Hepatocyte (in vitro differentiated cells): ENCODE data around the gene BCAS3.

Source experiments
- CTCF ChIP-seq: fragments of 200-600 bp; sonication (generic); IDR thresholded peaks from 2 replicates; pipeline ENCODE4 v1.5.1; 2016; ENCODE audit warnings: antibody characterized with exemption, mild to moderate bottlenecking; ENCODE audit not compliant: poor library complexity
- EZH2 ChIP-seq: fragments of 200-600 bp; sonication (generic); IDR thresholded peaks from 2 replicates; pipeline ENCODE4 v1.6.1; 2016; ENCODE audit warnings: antibody characterized with exemption, mild to moderate bottlenecking, borderline replicate concordance
- EZH2phosphoT487 ChIP-seq: fragments of 200-600 bp; sonication (generic); IDR thresholded peaks from one replicate; pipeline ENCODE4 v1.6.1; 2018; ENCODE audit warnings: antibody characterized with exemption, mild to moderate bottlenecking, low read depth, moderate library complexity; ENCODE audit not compliant: unreplicated experiment, severe bottlenecking

GRCh38 chr17:61178284-61178683 is 500.6 kb downstream of the BCAS3 start:
- TF ChIP-seq CTCF (no peak), EZH2phosphoT487 (no peak), EZH2 (no peak)
